Ishikawa (cell line): ENCODE data around the gene RASIP1.

Experiments used
- CEBPB ChIP-seq: IDR thresholded peaks from 2 replicates; pipeline ENCODE4 v1.6.1; 2012
- CREB1 ChIP-seq: IDR thresholded peaks from 2 replicates; pipeline ENCODE4 v1.6.1; 2012; ENCODE audit warnings: low read depth
- EGR1 ChIP-seq: IDR thresholded peaks from 2 replicates; pipeline ENCODE4 v1.6.1; 2012
- EP300 ChIP-seq: IDR thresholded peaks from 2 replicates; pipeline ENCODE4 v1.6.1; 2012; ENCODE audit warnings: borderline replicate concordance
- FOXM1 ChIP-seq: IDR thresholded peaks from 2 replicates; pipeline ENCODE4 v1.6.1; 2012; ENCODE audit warnings: low read depth, borderline replicate concordance
- MAX ChIP-seq: IDR thresholded peaks from 2 replicates; pipeline ENCODE4 v1.6.1; 2012
- NFIC ChIP-seq: IDR thresholded peaks from 2 replicates; pipeline ENCODE4 v1.6.1; 2012
- RAD21 ChIP-seq: IDR thresholded peaks from 2 replicates; pipeline ENCODE4 v1.6.1; 2012; ENCODE audit warnings: low read depth
- REST ChIP-seq: IDR thresholded peaks from 2 replicates; pipeline ENCODE4 v1.6.1; 2012; ENCODE audit warnings: low read depth, mild to moderate bottlenecking
- TAF1 ChIP-seq: IDR thresholded peaks from 2 replicates; pipeline ENCODE4 v1.6.1; 2012; ENCODE audit warnings: low read depth, mild to moderate bottlenecking
- TCF12 ChIP-seq: IDR thresholded peaks from 2 replicates; pipeline ENCODE4 v1.6.1; 2012; ENCODE audit warnings: low read depth
- TEAD4 ChIP-seq: IDR thresholded peaks from 2 replicates; pipeline ENCODE4 v1.6.1; 2012
- USF1 ChIP-seq: IDR thresholded peaks from 2 replicates; pipeline ENCODE4 v1.6.1; 2012
- YY1 ChIP-seq: IDR thresholded peaks from 2 replicates; pipeline ENCODE4 v1.6.1; 2012; ENCODE audit warnings: low read depth
- ZBTB7A ChIP-seq: IDR thresholded peaks from 2 replicates; pipeline ENCODE4 v1.6.1; 2012; ENCODE audit warnings: low read depth

Gene RASIP1

GRCh38 chr19:48738557-48739403, 1.6 kb downstream of the RASIP1 start:
- TF ChIP-seq TCF12 (peak; percentile 40; the same call in 1 of the 2 replicates), RAD21 (peak; percentile 11; the same call in 1 of the 2 replicates), TAF1 (no peak), MAX (peak; percentile 98)

GRCh38 chr19:48737360-48737998, 2.9 kb downstream of the RASIP1 start:
- no peak for TF ChIP-seq FOXM1

GRCh38 chr19:48735031-48735615, 5.3 kb downstream of the RASIP1 start:
- TF ChIP-seq TCF12 (no peak), CEBPB (no peak), YY1 (no peak), CREB1 (no peak)

GRCh38 chr19:48734625-48735024, 5.8 kb downstream of the RASIP1 start:
- TF ChIP-seq NFIC (no peak), EP300 (no peak), CEBPB (no peak), FOXM1 (no peak), YY1 (no peak), TCF12 (no peak), EGR1 (no peak), MAX (no peak), RAD21 (no peak), TAF1 (no peak), REST (no peak), CREB1 (no peak)

GRCh38 chr19:48731452-48731851, 9.0 kb downstream of the RASIP1 start:
- TF ChIP-seq YY1 (no peak), FOXM1 (no peak), TAF1 (no peak), RAD21 (no peak), CEBPB (no peak), CREB1 (no peak), USF1 (no peak), EGR1 (no peak), NFIC (no peak), TEAD4 (no peak), TCF12 (no peak), ZBTB7A (no peak), REST (no peak), MAX (no peak), EP300 (no peak)

- TF ChIP-seq TCF12 (no peak), EP300 (no peak), FOXM1 (no peak), RAD21 (no peak), CREB1 (no peak), CEBPB (no peak), TEAD4 (no peak), USF1 (no peak), MAX (no peak), EGR1 (no peak), YY1 (no peak), ZBTB7A (no peak), REST (no peak), NFIC (no peak), TAF1 (no peak)
Observed at GRCh38 chr19:48728911-48729664, 11.3 kb downstream of the RASIP1 start.
